ENCODE data around the gene RIOK3. TPM values are rescaled to one million over a fixed set of nuclear protein-coding genes. Genes with fewer than 3 reads are reported as not detected.
"Not testable (repeated sequence)": the region's sequence is repeated elsewhere in the genome, so short reads cannot be mapped to it uniquely, and the experiment has no call there.

The RIOK3 gene
- total RNA-seq, 6 experiments from 2014 or later = 37.9 to 46.1 (median 42.4) TPM

DNA sequence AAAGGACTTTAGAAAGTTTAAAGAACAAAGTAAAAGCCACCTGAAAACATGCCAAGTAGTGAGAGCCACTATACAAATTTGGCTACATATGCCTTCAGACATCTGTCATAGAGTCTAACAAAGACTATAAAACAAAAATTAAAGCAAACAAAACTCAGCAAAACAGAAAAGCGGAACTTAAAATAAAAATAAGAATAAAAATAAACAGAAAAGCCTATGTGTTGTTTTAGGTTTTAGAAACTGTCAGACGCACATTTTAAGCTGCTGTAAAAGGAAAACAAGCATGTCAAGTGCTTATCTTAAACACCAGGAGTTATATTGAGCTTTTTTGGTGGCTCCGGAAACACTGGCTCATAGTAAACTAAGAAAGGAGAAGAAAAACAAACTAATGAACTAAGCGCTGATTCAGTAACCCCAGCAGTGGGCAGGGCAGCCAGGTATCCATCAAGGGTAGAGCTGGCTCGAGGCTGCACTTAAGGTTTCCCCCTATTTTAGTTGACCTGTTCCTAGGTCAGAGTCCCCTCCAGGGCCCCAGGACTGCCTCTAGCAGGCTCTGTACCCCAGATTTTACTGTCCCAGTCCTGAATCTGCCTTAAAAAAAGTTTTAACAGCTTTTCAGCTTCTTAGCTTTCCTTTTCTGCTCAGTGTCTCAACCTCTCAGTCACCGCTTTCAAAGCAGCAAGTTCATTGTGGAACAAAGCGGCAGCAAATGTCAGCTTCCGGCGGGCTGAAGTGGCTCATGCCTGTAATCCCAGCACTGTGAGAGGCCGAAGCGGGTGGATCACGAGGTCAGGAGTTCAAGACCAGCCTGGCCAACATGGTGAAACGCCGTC lies 34.9 kb downstream of the RIOK3 start:
- TF ChIP-seq, protein P1, sequence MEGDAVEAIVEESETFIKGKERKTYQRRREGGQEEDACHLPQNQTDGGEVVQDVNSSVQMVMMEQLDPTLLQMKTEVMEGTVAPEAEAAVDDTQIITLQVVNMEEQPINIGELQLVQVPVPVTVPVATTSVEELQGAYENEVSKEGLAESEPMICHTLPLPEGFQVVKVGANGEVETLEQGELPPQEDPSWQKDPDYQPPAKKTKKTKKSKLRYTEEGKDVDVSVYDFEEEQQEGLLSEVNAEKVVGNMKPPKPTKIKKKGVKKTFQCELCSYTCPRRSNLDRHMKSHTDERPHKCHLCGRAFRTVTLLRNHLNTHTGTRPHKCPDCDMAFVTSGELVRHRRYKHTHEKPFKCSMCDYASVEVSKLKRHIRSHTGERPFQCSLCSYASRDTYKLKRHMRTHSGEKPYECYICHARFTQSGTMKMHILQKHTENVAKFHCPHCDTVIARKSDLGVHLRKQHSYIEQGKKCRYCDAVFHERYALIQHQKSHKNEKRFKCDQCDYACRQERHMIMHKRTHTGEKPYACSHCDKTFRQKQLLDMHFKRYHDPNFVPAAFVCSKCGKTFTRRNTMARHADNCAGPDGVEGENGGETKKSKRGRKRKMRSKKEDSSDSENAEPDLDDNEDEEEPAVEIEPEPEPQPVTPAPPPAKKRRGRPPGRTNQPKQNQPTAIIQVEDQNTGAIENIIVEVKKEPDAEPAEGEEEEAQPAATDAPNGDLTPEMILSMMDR (IDR thresholded peaks at IDR 0.05) = no peak
- Mint-ChIP-seq H3K27ac (no peak overlapping the region), H3K27me3 (ENCODE audit: insufficient read depth) (peaks cover 4% of the 10 kb centered on the region; the same call in 1 of the 2 replicates), H3K9me3 (no peaks in the 10 kb centered on the region), H3K4me3 (peak overlapping the region; percentile 11; the same call in 1 of the 2 replicates), H3K36me3 (ENCODE audit: low read depth) (peaks cover 14% of the 10 kb centered on the region), H3K4me1 (ENCODE audit: low read depth) (peaks cover 25% of the 10 kb centered on the region)
- DNase-seq = no peak

DNA sequence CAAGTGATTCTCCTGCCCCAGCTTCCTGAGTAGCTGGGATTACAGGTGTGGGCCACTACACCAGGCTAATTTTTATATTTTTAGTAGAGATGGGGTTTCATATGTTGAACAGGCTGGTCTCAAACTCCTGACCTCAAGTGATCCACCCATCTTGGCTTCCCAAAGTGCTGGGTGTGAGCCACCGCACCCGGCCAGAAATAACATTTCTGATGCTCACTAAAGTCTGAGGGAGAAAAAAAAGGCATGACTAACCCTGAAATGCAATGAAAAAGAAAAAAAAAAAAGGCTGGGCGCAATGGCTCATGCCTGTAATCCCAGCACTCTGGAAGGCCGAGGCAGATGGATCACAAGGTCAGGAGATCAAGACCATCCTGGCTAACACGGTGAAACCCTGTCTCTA lies 36.5 kb downstream of the RIOK3 start:
- Mint-ChIP-seq H3K4me1 (ENCODE audit: low read depth) (peaks cover 25% of the 10 kb centered on the region), H3K36me3 (ENCODE audit: low read depth) (peaks cover 10% of the 10 kb centered on the region)
- not testable (repeated sequence) for H3K4me3 Mint-ChIP-seq; H3K9me3 Mint-ChIP-seq; H3K27ac Mint-ChIP-seq; H3K27me3 Mint-ChIP-seq (ENCODE audit: insufficient read depth); DNase-seq

DNA sequence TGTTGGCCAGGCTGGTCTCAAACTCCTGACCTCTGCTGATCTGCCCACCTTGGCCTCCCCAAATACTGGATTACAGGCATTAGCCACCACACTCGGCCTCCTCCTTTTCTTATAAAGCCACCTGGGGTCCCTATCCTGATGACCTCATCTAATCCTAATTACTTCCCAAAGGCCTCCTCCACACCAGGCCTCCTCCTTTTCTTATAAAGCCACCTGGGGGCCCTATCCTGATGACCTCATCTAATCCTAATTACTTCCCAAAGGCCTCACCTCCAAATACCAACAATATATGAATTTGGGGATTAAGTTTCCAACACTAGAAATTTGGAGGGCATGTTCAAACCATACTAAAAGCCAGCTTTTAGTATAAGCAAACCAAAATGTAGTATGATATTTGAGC lies 40.6 kb downstream of the RIOK3 start:
- Mint-ChIP-seq H3K36me3 (ENCODE audit: low read depth) (peaks cover 10% of the 10 kb centered on the region), H3K27me3 (ENCODE audit: insufficient read depth) (peaks cover 4% of the 10 kb centered on the region; the same call in 1 of the 2 replicates), H3K4me1 (ENCODE audit: low read depth) (peaks cover 8% of the 10 kb centered on the region), H3K27ac (no peak overlapping the region), H3K9me3 (no peaks in the 10 kb centered on the region), H3K4me3 (no peak overlapping the region)
- DNase-seq = no peak
- TF ChIP-seq, protein P1 (IDR thresholded peaks at IDR 0.05) = no peak

DNA sequence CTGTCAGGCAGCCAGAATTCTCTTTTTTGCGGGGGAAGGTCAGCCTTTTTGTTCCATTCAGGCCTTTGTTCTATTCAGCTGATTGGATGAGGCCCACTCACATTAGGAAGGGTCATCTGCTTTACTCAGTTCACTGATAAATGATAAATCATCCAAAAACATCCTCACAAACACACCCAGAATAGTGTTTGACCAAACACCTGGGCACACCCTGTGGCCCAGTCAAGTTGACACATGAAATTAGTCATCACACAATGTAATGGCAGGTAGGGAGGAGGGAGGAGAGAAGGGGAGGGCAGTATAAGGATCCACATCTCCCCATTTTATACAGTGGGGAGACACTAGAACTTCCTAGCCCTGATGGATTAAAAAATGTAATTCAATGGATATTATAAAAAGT lies 41.9 kb downstream of the RIOK3 start:
- Mint-ChIP-seq H3K9me3 (no peaks in the 10 kb centered on the region), H3K27me3 (ENCODE audit: insufficient read depth) (peaks cover 4% of the 10 kb centered on the region; the same call in 1 of the 2 replicates), H3K36me3 (ENCODE audit: low read depth) (peaks cover 10% of the 10 kb centered on the region), H3K4me3 (no peak overlapping the region), H3K27ac (no peak overlapping the region), H3K4me1 (ENCODE audit: low read depth) (peaks cover 20% of the 10 kb centered on the region)
- TF ChIP-seq, protein P1 (IDR thresholded peaks at IDR 0.05) = no peak
- no peak for DNase-seq

DNA sequence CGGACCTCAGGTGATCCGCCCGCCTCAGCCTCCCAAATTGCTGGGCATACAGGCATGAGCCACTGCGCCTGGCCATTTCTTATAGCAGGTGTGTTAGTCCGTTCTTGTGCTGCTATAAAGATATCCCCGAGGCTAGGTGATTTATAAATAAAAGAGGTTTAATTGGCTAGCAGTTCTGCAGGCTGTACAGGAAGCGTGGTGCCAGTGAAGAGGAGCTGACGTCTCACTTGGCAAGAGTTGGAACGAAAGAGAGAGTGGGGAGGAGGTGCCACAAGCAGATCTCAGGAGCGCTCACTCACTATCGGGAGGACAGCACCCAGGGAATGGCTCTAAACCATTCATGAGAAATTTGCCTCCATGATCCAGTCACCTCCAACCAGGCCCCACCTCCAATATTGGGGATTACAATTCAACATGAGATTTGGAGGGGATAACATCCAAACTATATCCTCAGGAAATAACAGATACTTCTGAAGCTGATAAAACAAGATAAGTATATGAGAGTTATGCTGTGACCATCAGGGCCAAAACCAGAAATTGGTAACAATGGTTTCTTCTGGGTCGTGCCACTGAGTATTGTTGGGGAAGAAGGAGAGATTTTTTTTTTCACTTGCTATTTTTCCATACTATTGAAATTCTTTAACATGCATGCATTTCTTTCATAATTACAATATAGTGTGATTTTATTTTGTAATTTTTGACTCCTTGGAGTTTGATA lies 42.8 kb downstream of the RIOK3 start:
- peaks cover 20% of the 10 kb centered on the region for H3K4me1 Mint-ChIP-seq (ENCODE audit: low read depth)
- H3K27ac Mint-ChIP-seq = no peak overlapping the region
- no peak overlapping the region for H3K4me3 Mint-ChIP-seq
- H3K9me3 Mint-ChIP-seq = no peaks in the 10 kb centered on the region
- TF ChIP-seq, protein P1 (IDR thresholded peaks at IDR 0.05) = no peak
- no peak for DNase-seq
- H3K27me3 Mint-ChIP-seq (ENCODE audit: insufficient read depth) = peaks cover 2% of the 10 kb centered on the region; the same call in 1 of the 2 replicates
- H3K36me3 Mint-ChIP-seq (ENCODE audit: low read depth) = peaks cover 2% of the 10 kb centered on the region

DNA sequence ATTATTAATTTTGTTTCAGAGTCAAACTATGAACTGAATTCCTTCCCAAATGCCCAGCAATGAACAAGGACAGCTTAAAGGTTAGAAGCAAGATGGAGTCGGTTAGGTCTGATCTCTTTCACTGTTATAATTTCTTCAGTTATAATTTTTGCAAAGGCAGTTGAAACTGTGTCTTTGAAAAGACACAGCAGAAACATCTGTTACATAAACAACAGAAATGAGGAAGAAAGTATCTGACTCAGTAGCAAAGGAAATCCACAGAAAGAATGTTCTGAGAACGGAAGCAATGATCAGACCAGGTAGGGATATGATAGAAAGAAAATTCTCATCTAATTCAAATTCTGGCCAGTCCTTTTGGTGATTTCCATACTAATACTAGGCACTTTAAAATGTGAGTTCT lies 45.0 kb downstream of the RIOK3 start:
- DNase-seq = no peak
- H3K4me3 Mint-ChIP-seq = no peak overlapping the region
- TF ChIP-seq, protein P1 (IDR thresholded peaks at IDR 0.05) = no peak
- no peaks in the 10 kb centered on the region for H3K36me3 Mint-ChIP-seq (ENCODE audit: low read depth)
- H3K27ac Mint-ChIP-seq = no peak overlapping the region
- H3K27me3 Mint-ChIP-seq (ENCODE audit: insufficient read depth) = peaks cover 2% of the 10 kb centered on the region; the same call in 1 of the 2 replicates
- peaks cover 30% of the 10 kb centered on the region for H3K4me1 Mint-ChIP-seq (ENCODE audit: low read depth)
- no peaks in the 10 kb centered on the region for H3K9me3 Mint-ChIP-seq

Data from HFFc6 (cell line).